ENCODE measurements around the gene DSG3.

The DSG3 gene

GRCh38 chr18:31441493-31441892, 6.0 kb upstream of the DSG3 start:
- no peak for TF ChIP-seq CTCF (IDR thresholded peaks at IDR 0.05; ENCODE audit: low read length, missing control alignments)
- no peak overlapping the region for H3K4me3 ChIP-seq (replicated peaks; ENCODE audit: low read depth, low read length)
- DNase-seq (ENCODE audit: low read depth): no peak

GRCh38 chr18:31444142-31444541, 3.4 kb upstream of the DSG3 start:
- no peak for DNase-seq (ENCODE audit: low read depth)
- TF ChIP-seq CTCF (IDR thresholded peaks at IDR 0.05; ENCODE audit: low read length, missing control alignments): no peak
- H3K4me3 ChIP-seq (replicated peaks; ENCODE audit: low read depth, low read length): no peak overlapping the region

GRCh38 chr18:31445908-31446307, 1.6 kb upstream of the DSG3 start:
- no peak overlapping the region for H3K4me3 ChIP-seq (replicated peaks; ENCODE audit: low read depth, low read length)
- no peak for DNase-seq (ENCODE audit: low read depth)
- TF ChIP-seq CTCF (IDR thresholded peaks at IDR 0.05; ENCODE audit: low read length, missing control alignments): no peak

- no peak for DNase-seq (ENCODE audit: low read depth)
- no peak for TF ChIP-seq CTCF (IDR thresholded peaks at IDR 0.05; ENCODE audit: low read length, missing control alignments)
- H3K4me3 ChIP-seq (replicated peaks; ENCODE audit: low read depth, low read length): no peak overlapping the region
Measured at GRCh38 chr18:31446854-31447253, 687 bp upstream of the DSG3 start.

DNA sequence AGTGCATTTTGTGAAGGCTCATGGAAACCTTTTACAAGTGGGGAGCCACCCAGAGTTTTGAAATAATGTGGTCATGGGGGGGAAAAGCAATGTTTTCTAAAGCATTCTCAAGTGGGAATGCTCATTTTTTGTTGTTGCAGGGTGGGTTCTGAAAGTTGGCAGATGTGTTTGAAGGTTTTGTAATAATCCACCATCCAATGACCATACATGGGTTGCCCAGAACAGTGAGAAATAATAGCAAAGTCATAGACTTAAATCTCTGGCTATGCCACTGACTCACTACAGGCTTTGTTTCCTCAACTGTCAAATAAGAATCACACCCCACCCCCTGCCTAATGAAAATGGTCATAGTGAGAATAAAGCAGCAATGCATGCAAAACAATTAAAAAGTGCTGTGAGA, 2.9 kb downstream of the DSG3 start:
- no peak for TF ChIP-seq CTCF (IDR thresholded peaks at IDR 0.05; ENCODE audit: low read length, missing control alignments)
- peak; percentile 53 for DNase-seq (ENCODE audit: low read depth)
- H3K4me3 ChIP-seq (replicated peaks; ENCODE audit: low read depth, low read length): no peak overlapping the region

DNA sequence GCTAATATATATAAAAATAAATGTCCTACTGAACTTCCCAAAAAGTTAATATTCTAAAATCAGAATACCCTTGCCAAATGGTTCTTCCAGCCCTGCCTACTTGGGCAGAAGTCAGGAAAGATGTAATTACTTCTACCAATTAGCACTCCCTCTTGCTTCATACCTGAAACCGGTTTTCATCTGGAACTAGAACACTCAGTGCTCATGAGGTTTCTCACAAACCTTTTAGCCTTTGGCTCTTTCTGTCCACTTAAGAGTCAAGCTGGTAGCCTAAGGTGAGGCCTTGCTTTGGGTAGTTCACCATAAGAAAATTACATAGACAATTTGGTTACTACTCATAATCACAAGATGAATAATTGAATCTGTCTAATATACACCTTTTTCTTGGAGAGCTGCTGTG, 4.1 kb downstream of the DSG3 start:
- TF ChIP-seq CTCF (IDR thresholded peaks at IDR 0.05; ENCODE audit: low read length, missing control alignments): no peak
- no peak for DNase-seq (ENCODE audit: low read depth)
- H3K4me3 ChIP-seq (replicated peaks; ENCODE audit: low read depth, low read length): no peak overlapping the region

DNA sequence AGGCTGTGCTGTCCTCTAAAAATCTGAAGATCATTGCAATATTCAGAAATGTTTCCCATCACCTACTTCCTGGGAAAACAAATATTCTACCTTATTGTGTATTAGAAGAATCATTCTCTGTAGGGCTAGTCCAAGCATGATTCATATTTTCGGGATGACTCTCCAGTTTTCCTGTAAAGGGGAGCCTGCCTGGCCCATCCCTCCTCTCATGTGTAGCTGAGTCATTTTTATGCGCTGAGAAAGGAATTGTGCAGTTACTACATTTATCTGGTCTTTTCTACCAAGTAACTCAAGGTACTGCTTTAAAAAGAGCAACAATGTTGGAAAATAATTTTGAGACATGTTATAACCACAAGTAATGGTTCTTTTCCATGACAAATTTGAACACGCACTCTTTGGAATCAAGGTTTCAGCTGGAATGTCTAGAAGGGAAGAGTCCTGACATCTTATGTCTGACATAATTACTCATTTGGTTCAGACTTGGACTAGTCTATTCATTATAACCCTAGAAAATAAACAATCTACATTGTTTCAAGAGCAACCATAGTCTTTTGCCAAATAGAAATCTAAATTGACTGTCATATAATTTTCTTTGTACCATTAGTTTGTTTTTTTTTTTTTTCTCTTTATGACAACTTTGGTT, 6.6 kb downstream of the DSG3 start:
- no peak for TF ChIP-seq CTCF (IDR thresholded peaks at IDR 0.05; ENCODE audit: low read length, missing control alignments)
- peak; percentile 87 for DNase-seq (ENCODE audit: low read depth)
- no peak overlapping the region for H3K4me3 ChIP-seq (replicated peaks; ENCODE audit: low read depth, low read length)

Data from fibroblast of pulmonary artery (primary cell).